Neural cell (in vitro differentiated cells): ENCODE measurements around the gene SYTL5.

Experiments
- CTCF ChIP-seq: fragments of 450-650 bp; IDR thresholded peaks from 2 replicates; pipeline ENCODE4 v1.5.1; 2014; ENCODE audit warnings: antibody characterized with exemption, mild to moderate bottlenecking, moderate library complexity; ENCODE audit not compliant: poor library complexity, severe bottlenecking
- EZH2 ChIP-seq: fragments of 200-600, 300-800 bp; shearing (Covaris generic), sonication (generic); IDR thresholded peaks from 2 replicates; pipeline ENCODE4 v1.6.1; 2014; ENCODE audit warnings: antibody characterized with exemption, low read length, borderline replicate concordance, mild to moderate bottlenecking; ENCODE audit not compliant: insufficient read depth, poor library complexity, severe bottlenecking
- MXI1 ChIP-seq: fragments of 450-650 bp; conservative IDR thresholded peaks from 2 replicates; pipeline ENCODE4 v1.6.1; 2014; ENCODE audit warnings: antibody characterized with exemption, mild to moderate bottlenecking; ENCODE audit not compliant: poor library complexity, severe bottlenecking
- POLR2AphosphoS5 ChIP-seq: IDR thresholded peaks from 2 replicates; pipeline ENCODE4 v1.6.1; 2012
- RAD21 ChIP-seq: fragments of 450-650 bp; conservative IDR thresholded peaks from 2 replicates; pipeline ENCODE4 v1.6.1; 2014; ENCODE audit warnings: antibody characterized with exemption, mild to moderate bottlenecking, moderate library complexity
- REST ChIP-seq: IDR thresholded peaks from 2 replicates; pipeline ENCODE4 v1.6.1; 2012; ENCODE audit warnings: borderline replicate concordance
- SMC3 ChIP-seq: fragments of 450-650 bp; conservative IDR thresholded peaks from 2 replicates; pipeline ENCODE4 v1.6.1; 2014; ENCODE audit warnings: antibody characterized with exemption, mild to moderate bottlenecking, moderate library complexity; ENCODE audit not compliant: poor library complexity

DNA sequence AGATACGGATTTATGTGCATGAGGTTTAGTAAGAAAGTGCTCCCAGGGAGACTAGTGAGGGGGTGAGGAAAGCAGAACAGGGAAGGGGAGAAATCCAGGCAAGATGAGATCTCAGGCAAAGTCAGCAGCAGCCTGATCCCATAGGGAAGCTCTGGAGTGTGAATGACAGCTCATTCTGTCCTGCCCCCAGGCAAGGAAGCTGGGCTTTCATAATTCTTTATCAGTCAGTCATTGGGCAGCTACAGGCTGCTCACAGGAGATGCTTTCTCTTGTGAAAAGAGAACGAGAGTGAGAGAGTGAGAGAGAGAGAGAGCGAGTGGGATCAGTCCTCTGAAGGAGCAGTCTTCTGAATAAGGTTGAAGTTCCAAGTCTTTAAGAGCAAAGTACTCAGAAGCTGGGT, 166.2 kb downstream of the SYTL5 start:
- TF ChIP-seq CTCF: no peak
- TF ChIP-seq EZH2: no peak
- no peak for TF ChIP-seq POLR2AphosphoS5
- no peak for TF ChIP-seq SMC3
- no peak for TF ChIP-seq RAD21
- TF ChIP-seq REST: no peak
- no peak for TF ChIP-seq MXI1
